HepG2 (cell line): ENCODE results near the gene EIF1. TPM values are rescaled to one million over a fixed set of nuclear protein-coding genes. Genes with fewer than 3 reads are reported as not detected.
A peak's percentile ranks its signal among the peaks of the same experiment; 100 is the strongest.

Source experiments
- ETV5 ChIP-seq: IDR thresholded peaks from 2 replicates; pipeline ENCODE4 v1.6.1; 2018; ENCODE audit warnings: missing biosample characterization, missing genetic modification reagents, inconsistent platforms, borderline replicate concordance
- GABPA ChIP-seq, 2 experiments: IDR thresholded peaks; 2 replicates each; pipeline ENCODE4 v1.6.1; 2011 to 2016; ENCODE audit warnings: low read depth in 2 of 2, low read length in 1 of 2, missing biosample characterization in 1 of 2, missing genetic modification characterization in 1 of 2
- GABPB1 ChIP-seq: IDR thresholded peaks from 2 replicates; pipeline ENCODE4 v1.6.1; 2016; ENCODE audit warnings: mild to moderate bottlenecking, missing genetic modification reagents, moderate library complexity, missing compliant biosample characterization
- MAZ ChIP-seq, 2 experiments: sonication (generic) in 1 of 2; formaldehyde crosslinking in 1 of 2; IDR thresholded peaks; 2 replicates each; pipeline versions ENCODE4 v1.5.0 to v1.6.1; 2012 to 2020; ENCODE audit warnings: low read depth in 2 of 2, mild to moderate bottlenecking in 2 of 2, borderline replicate concordance in 1 of 2, improper control_type of control experiment in 1 of 2, low read length in 1 of 2, missing genetic modification reagents in 1 of 2, moderate library complexity in 1 of 2
- MEIS1 ChIP-seq: sonication (generic); formaldehyde crosslinking; IDR thresholded peaks from 2 replicates; pipeline ENCODE4 v1.9.0; 2021; ENCODE audit warnings: mild to moderate bottlenecking, missing genetic modification reagents, moderate library complexity, borderline replicate concordance
- REL ChIP-seq: sonication (generic); formaldehyde crosslinking; conservative IDR thresholded peaks from 2 replicates; pipeline ENCODE4 v1.8.0; 2022; ENCODE audit warnings: mild to moderate bottlenecking, missing genetic modification reagents, moderate library complexity
- SAP130 ChIP-seq: IDR thresholded peaks from 2 replicates; pipeline ENCODE4 v1.6.1; 2016; ENCODE audit warnings: low read depth
- SNRNP70 ChIP-seq: fragments of 200-400 bp; formaldehyde crosslinking; IDR thresholded peaks from 2 replicates; pipeline ENCODE4 v1.6.1; 2017; ENCODE audit warnings: mild to moderate bottlenecking, low read depth, low read length, moderate library complexity
- TOE1 ChIP-seq: sonication (generic); formaldehyde crosslinking; IDR thresholded peaks from 2 replicates; pipeline ENCODE4 v1.4.0; 2020; ENCODE audit warnings: mild to moderate bottlenecking, missing genetic modification reagents
- ZC3H13 ChIP-seq: sonication (generic); formaldehyde crosslinking; IDR thresholded peaks from 2 replicates; pipeline ENCODE4 v1.8.1; 2023; ENCODE audit warnings: mild to moderate bottlenecking, missing genetic modification reagents, moderate library complexity
- ZNF136 ChIP-seq: sonication (generic); formaldehyde crosslinking; IDR thresholded peaks from 2 replicates; pipeline ENCODE4 v1.8.1; 2022; ENCODE audit warnings: low read depth, mild to moderate bottlenecking, moderate library complexity, missing genetic modification reagents
- ZNF280D ChIP-seq: sonication (generic); formaldehyde crosslinking; IDR thresholded peaks from 2 replicates; pipeline ENCODE4 v1.5.1; 2020; ENCODE audit warnings: mild to moderate bottlenecking, missing genetic modification reagents
- ZNF577 ChIP-seq: sonication (generic); formaldehyde crosslinking; IDR thresholded peaks from 2 replicates; pipeline ENCODE4 v1.4.0; 2020; ENCODE audit warnings: mild to moderate bottlenecking, low read depth, missing genetic modification reagents, borderline replicate concordance
- ZNF7 ChIP-seq: IDR thresholded peaks from 2 replicates; pipeline ENCODE4 v1.6.1; 2016; ENCODE audit warnings: missing biosample characterization, missing genetic modification reagents
- ZSCAN22 ChIP-seq: sonication (generic); formaldehyde crosslinking; IDR thresholded peaks from 2 replicates; pipeline ENCODE4 v1.4.0; 2020; ENCODE audit warnings: mild to moderate bottlenecking, missing genetic modification reagents
- polyA plus RNA-seq, 8 experiments: library from polyadenylated mRNA; depleted of rRNA in 3 of 8; stranded (reverse) in 7 of 8; unstranded in 1 of 8; fragments of >200 nt; fragmentation: Illumina TruSeq in 4 of 8; extraction: Trizol in 4 of 8; gene quantifications; 2 replicates each; pipeline versions ENCODE4 v1.2.1 to v1.2.3, GENCODE V29; 2011 to 2016; ENCODE audit warnings: low read depth in 4 of 8, missing spikeins in 1 of 8, mixed read lengths in 1 of 8; ENCODE audit not compliant: insufficient read depth in 1 of 8
- total RNA-seq, 5 experiments: library from RNA; depleted of rRNA; stranded (reverse); fragments of >200 nt; fragmentation: Illumina TruSeq; extraction: Trizol; gene quantifications; 2 replicates each; pipeline ENCODE4 v1.2.3, GENCODE V29; 2016; ENCODE audit warnings: low read depth in 1 of 5
- TF ChIP-seq, protein P1 (sequence below): sonication (generic); formaldehyde crosslinking; IDR thresholded peaks from 2 replicates; pipeline ENCODE4 v1.5.1; 2020; ENCODE audit warnings: missing genetic modification reagents, mild to moderate bottlenecking, borderline replicate concordance

Gene EIF1
- total and polyA plus RNA-seq, 2 of the 13 experiments (the other 11 are each of a cell fraction or from before 2014, with no cell fraction given) = 147 to 517 TPM

DNA sequence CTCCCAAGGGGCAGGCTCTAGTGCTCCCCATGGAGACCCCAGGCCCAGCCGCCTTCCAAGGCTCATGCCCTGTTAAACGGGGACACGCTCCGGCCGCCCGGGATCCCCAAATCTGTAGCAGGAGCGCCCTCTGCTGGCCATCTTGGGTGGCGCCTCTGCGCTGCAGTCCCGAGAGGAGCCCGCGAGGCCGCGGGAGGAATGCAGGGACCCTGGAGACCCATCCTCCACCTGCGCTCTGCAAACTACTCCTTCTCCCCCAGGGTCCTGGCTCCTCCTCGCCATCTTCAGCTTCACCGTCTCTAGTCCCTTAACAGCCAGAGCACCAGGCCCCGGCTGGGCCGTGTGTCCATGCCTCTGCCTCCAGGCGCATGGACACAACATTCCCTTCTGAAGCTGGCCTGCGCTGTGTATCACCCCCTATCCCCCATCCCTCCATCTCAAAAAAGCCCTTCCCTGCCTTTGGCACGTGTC is 40.7 kb upstream of the EIF1 start (continued):
- TF ChIP-seq SAP130 (CRISPR knock-in tag) = 0 out of 2 replicates have a peak, but pooled peaks have one; percentile 13
- TF ChIP-seq SNRNP70 = no peak
- TF ChIP-seq ZNF577 (CRISPR knock-in tag) = no peak
- TF ChIP-seq ZSCAN22 (CRISPR knock-in tag) = no peak
- TF ChIP-seq ETV5 (CRISPR knock-in tag) = peak; percentile 28; the same call in 1 of the 2 replicates
- TF ChIP-seq ZNF136 (CRISPR knock-in tag) = no peak
- no peak for TF ChIP-seq MAZ (IDR thresholded peaks at IDR 0.05; ENCODE audit: borderline replicate concordance, low read depth, low read length)
- TF ChIP-seq MAZ (CRISPR knock-in tag; IDR thresholded peaks at IDR 0.05; ENCODE audit: low read depth) = no peak
- no peak for TF ChIP-seq TOE1 (CRISPR knock-in tag)
- TF ChIP-seq ZC3H13 (CRISPR knock-in tag) = no peak
- TF ChIP-seq, protein P1, sequence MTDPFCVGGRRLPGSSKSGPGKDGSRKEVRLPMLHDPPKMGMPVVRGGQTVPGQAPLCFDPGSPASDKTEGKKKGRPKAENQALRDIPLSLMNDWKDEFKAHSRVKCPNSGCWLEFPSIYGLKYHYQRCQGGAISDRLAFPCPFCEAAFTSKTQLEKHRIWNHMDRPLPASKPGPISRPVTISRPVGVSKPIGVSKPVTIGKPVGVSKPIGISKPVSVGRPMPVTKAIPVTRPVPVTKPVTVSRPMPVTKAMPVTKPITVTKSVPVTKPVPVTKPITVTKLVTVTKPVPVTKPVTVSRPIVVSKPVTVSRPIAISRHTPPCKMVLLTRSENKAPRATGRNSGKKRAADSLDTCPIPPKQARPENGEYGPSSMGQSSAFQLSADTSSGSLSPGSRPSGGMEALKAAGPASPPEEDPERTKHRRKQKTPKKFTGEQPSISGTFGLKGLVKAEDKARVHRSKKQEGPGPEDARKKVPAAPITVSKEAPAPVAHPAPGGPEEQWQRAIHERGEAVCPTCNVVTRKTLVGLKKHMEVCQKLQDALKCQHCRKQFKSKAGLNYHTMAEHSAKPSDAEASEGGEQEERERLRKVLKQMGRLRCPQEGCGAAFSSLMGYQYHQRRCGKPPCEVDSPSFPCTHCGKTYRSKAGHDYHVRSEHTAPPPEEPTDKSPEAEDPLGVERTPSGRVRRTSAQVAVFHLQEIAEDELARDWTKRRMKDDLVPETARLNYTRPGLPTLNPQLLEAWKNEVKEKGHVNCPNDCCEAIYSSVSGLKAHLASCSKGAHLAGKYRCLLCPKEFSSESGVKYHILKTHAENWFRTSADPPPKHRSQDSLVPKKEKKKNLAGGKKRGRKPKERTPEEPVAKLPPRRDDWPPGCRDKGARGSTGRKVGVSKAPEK (CRISPR knock-in tag) = no peak; the same call in 1 of the 2 replicates
- TF ChIP-seq MEIS1 (CRISPR knock-in tag) = peak; percentile 40; the same call in 1 of the 2 replicates
- TF ChIP-seq ZNF7 (CRISPR knock-in tag) = peak; percentile 32; the same call in 1 of the 2 replicates
- TF ChIP-seq GABPB1 (CRISPR knock-in tag) = peak; percentile 52; the same call in 1 of the 2 replicates
- TF ChIP-seq GABPA (IDR thresholded peaks at IDR 0.05; ENCODE audit: low read depth, low read length) = no peak
- no peak for TF ChIP-seq GABPA (CRISPR knock-in tag; IDR thresholded peaks at IDR 0.05; ENCODE audit: low read depth)
- no peak for TF ChIP-seq REL (CRISPR knock-in tag)
- no peak for TF ChIP-seq ZNF280D (CRISPR knock-in tag)
